Activated gamma-delta T cell (primary cell): ENCODE data around the gene ZBTB26.
"Not testable (repeated sequence)": the region's sequence is repeated elsewhere in the genome, so short reads cannot be mapped to it uniquely, and the experiment has no call there.

Source experiments
- DNase-seq: peaks from one replicate; lab custom pipeline; 2025; lab: John Stamatoyannopoulos, UW

The ZBTB26 gene

GRCh38 chr9:122923947-122924346 lies 7.4 kb downstream of the ZBTB26 start:
- no peak for DNase-seq

GRCh38 chr9:122922713-122923112 lies 8.6 kb downstream of the ZBTB26 start:
- DNase-seq, result no peak

DNA sequence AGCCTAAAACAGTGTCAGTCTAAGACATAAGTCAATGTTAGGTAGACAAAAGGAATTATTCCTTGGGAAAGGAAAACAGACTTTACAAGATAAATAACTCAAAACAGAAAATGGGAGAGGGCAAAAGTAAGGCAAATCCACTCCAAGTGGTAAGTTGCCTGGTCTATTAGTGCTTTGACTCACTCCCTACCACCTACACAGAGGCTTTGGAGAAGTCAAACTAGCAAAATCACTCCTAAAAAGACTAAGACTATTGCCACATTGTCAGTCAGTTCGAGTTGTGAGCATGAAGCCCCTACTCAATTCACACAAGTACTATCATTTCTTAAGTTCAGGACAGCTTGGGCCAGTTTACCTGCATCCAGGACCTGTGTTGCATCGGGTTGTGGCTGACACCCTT lies 13.0 kb downstream of the ZBTB26 start:
- DNase-seq, result no peak

DNA sequence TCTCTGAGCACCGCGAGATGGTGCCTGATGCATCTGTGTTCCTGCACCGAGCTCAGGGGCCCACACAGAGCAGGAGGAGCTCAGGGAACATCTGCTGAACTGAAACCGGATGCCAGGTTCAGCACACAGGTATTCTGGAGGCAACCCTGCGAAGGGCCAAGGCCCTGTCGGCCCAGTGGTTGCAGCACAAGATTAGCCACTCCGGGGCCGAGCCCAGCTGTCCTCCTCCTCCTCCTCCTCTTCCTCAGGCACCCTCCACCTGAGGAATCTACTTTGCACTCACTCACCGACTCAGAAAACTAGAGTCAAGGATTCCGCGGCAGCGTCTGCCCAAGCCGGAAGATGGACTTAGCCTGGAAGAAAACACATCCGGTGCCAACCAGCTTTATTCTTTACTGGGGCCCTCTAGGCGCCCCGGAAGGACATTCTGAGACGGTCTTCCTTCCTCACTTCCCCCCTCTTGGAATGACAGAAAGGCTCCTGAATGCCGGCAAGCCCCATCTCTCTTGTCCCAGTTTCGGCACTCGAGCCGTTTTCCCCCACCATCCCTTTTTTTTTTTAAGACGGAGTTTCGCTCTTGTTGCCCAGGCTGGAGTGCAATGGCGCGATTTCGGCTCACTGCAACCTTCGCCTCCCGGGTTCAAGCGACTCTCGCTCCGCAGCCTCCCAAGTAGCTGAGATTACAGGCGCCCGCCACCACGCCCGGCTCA lies 18.2 kb downstream of the ZBTB26 start, which contains the start of gene ZBTB6:
Gene ZBTB6, minus strand, starts transcription at position 360 of the 710 bp plus-strand sequence. CDS start 1,251 bp downstream, outside the sequence.
- no peak for DNase-seq

GRCh38 chr9:122912671-122912963 lies 18.7 kb downstream of the ZBTB26 start:
- no peak for DNase-seq

DNA sequence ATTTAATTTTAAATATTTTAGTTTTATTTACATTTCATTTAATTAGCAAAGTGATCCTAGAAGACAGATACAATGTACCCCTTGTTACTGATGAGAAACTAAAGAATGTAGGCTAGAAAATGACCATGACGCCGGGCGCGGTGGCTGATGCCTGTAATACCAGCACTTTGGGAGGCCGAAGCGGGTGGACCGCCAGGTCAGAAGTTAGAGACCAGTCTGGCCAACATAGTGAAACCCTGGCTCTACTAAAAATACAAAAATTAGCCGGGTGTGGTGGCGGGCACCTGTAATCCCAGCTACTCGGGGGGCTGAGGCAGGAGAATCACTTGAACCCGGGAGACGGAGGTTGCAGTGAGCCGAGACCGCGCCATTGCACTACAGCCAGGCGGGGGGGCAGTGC lies 25.2 kb downstream of the ZBTB26 start:
- not testable (repeated sequence) for DNase-seq

GRCh38 chr9:122904823-122905710 lies 26.2 kb downstream of the ZBTB26 start, which contains the start of gene RC3H2:
Gene RC3H2, minus strand, starts transcription at chr9:122905359. Its CDS starts 7,850 bp downstream, at chr9:122897509.
- peak; percentile 67 for DNase-seq

- no peak for DNase-seq
These were observed 26.9 kb downstream of the ZBTB26 start for GRCh38 chr9:122904466-122904822.

GRCh38 chr9:122900791-122901190 lies 30.5 kb downstream of the ZBTB26 start:
- DNase-seq, result no peak

- DNase-seq, result no peak
These were observed 33.3 kb downstream of the ZBTB26 start for GRCh38 chr9:122897969-122898368.

DNA sequence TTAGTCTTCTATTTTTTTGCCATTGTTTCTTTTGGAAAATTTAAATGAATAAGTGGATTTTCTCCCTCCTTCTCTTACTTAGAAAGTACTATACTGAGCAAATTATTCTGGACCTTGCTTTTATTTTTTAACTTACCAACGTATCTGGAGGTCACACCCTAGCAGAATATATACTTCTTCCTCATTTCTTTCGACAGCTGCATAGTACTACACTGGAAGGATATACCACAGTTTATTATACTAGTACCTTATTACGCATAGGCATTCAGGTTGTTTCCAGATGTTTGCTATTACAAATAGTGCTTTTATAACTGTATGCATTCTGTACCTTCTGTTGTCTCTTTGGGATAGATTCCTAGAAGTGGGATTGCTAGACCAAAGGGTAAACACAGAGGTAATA lies 42.8 kb downstream of the ZBTB26 start:
- DNase-seq, result no peak

DNA sequence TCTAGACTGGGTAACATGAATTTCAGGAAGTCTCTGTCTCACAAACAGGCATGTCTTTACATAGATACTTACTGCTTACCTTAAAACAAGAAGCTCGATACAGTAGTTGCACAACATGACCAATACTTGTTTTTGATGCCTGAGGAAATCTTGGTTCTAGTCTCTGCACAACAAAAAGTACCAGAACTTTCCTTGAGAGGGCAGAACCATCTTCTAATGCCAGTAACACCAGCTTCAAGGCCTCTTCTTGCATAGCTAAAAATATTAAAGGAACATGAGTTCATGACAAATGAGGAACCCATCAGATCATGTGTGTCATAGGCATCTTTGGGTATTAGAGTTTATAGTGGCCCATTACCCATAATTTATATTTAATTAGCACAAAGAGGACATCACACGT lies 48.2 kb downstream of the ZBTB26 start:
- DNase-seq, result no peak

- DNase-seq, result no peak
These were observed 51.9 kb downstream of the ZBTB26 start for GRCh38 chr9:122879443-122879842.

GRCh38 chr9:122875523-122875922 lies 55.8 kb downstream of the ZBTB26 start:
- no peak for DNase-seq

DNA sequence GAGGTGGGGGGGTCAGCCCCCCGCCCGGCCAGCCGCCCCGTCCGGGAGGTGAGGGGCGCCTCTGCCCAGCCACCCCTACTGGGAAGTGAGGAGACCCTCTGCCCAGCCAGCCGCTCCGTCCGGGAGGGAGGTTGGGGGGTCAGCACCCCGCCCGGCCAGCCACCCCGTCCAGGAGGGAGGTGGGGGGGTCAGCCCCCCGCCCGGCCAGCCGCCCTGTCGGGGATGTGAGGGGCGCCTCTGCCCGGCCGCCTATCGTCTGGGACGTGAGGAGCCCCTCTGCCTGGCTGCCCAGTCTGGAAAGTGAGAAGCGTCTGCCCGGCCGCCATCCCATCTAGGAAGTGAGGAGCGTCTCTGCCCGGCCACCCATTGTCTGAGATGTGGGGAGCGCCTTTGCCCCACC lies 64.0 kb downstream of the ZBTB26 start:
- DNase-seq, result not testable (repeated sequence)

DNA sequence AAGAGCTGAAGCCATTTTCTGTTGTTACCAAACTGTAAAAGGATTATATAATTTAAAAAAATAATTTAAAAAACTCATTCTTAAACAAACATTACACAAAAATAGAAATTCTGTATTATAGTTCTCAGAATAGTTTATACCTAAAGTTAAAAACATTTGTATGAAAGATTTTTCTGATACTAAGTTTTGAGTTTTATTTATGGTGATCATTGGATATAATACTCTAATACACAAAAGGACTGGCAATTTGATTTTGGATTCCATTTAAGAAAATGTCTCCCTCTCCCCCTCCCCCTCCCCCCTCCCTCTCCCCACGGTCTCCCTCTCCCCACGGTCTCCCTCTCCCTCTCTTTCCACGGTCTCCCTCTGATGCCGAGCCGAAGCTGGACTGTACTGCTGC lies 65.2 kb downstream of the ZBTB26 start:
- no peak for DNase-seq
